HG02610 (cell line): ENCODE measurements around the gene ACAD11.

Experiments used
- ATAC-seq: cut with Tn5 transposase; IDR thresholded peaks from one replicate; pipeline ENCODE4 v1.9.1; 2021; ENCODE audit warnings: mild to moderate bottlenecking, moderate library complexity; ENCODE audit not compliant: unreplicated experiment

Gene ACAD11

GRCh38 chr3:132517311-132517710, 142.3 kb downstream of the ACAD11 start:
- ATAC-seq = no peak

- ATAC-seq = no peak
Observed at GRCh38 chr3:132513057-132513456, 146.6 kb downstream of the ACAD11 start.

- no peak for ATAC-seq
Observed at GRCh38 chr3:132509506-132509905, 150.1 kb downstream of the ACAD11 start.

GRCh38 chr3:132509096-132509495, 150.5 kb downstream of the ACAD11 start:
- ATAC-seq = no peak
